ENCODE data around the gene SUFU.
"Not testable (repeated sequence)": the region's sequence is repeated elsewhere in the genome, so short reads cannot be mapped to it uniquely, and the experiment has no call there.

Gene SUFU

GRCh38 chr10:102653060-102653459 lies 149.3 kb downstream of the SUFU start:
- no peak for DNase-seq

GRCh38 chr10:102654566-102654965 lies 150.8 kb downstream of the SUFU start:
- no peak for DNase-seq

GRCh38 chr10:102654969-102655368 lies 151.2 kb downstream of the SUFU start:
- DNase-seq = no peak

- DNase-seq = no peak
Observed at GRCh38 chr10:102656026-102656425, 152.3 kb downstream of the SUFU start.

- peak; percentile 46 for DNase-seq
Observed at GRCh38 chr10:102656791-102657371, 153.1 kb downstream of the SUFU start.

- DNase-seq = peak; percentile 42
Observed at GRCh38 chr10:102657451-102657850, 153.7 kb downstream of the SUFU start.

GRCh38 chr10:102657984-102658724 lies 154.4 kb downstream of the SUFU start:
- DNase-seq = peak; percentile 43

- DNase-seq = peak; percentile 43
Observed at GRCh38 chr10:102658802-102659201, 155.0 kb downstream of the SUFU start.

- peak; percentile 63 for DNase-seq
Observed at GRCh38 chr10:102660888-102661657, 157.3 kb downstream of the SUFU start.

- DNase-seq = no peak
Observed at GRCh38 chr10:102661658-102662028, 157.9 kb downstream of the SUFU start.

- no peak for DNase-seq
Observed at GRCh38 chr10:102665904-102666509, 162.2 kb downstream of the SUFU start.

- not testable (repeated sequence) for DNase-seq
Observed at GRCh38 chr10:102667411-102667810, 163.6 kb downstream of the SUFU start.

GRCh38 chr10:102668326-102669107 lies 164.7 kb downstream of the SUFU start:
- DNase-seq = no peak

- DNase-seq = peak; percentile 76
Observed at GRCh38 chr10:102669206-102670064, 165.7 kb downstream of the SUFU start.

GRCh38 chr10:102670065-102670670 lies 166.4 kb downstream of the SUFU start:
- no peak for DNase-seq

- DNase-seq = no peak
Observed at GRCh38 chr10:102670871-102671434, 167.2 kb downstream of the SUFU start.

GRCh38 chr10:102673236-102673818 lies 169.6 kb downstream of the SUFU start:
- no peak for DNase-seq

GRCh38 chr10:102673819-102674511 lies 170.2 kb downstream of the SUFU start:
- peak; percentile 77 for DNase-seq

GRCh38 chr10:102674566-102674965 lies 170.8 kb downstream of the SUFU start:
- no peak for DNase-seq
